ENCODE data around the gene DPP8.

DPP8 gene

GRCh38 chr15:65394280-65394789, 123.2 kb downstream of the DPP8 start:
- no peak overlapping the region for H3K4me3 ChIP-seq (ENCODE audit: low read length)
- no peak for DNase-seq (ENCODE audit: low read depth, low spot score)

- DNase-seq (ENCODE audit: low read depth, low spot score) = no peak
- H3K4me3 ChIP-seq (ENCODE audit: low read length) = no peak overlapping the region
Measured at GRCh38 chr15:65393557-65393956, 123.9 kb downstream of the DPP8 start.

GRCh38 chr15:65393091-65393490, 124.4 kb downstream of the DPP8 start:
- H3K4me3 ChIP-seq (ENCODE audit: low read length) = no peak overlapping the region
- no peak for DNase-seq (ENCODE audit: low read depth, low spot score)
